GM19468 (cell line): ENCODE measurements around the gene SDR39U1.
"Not testable (repeated sequence)": the region's sequence is repeated elsewhere in the genome, so short reads cannot be mapped to it uniquely, and the experiment has no call there.

Experiments used
- ATAC-seq: cut with Tn5 transposase; IDR thresholded peaks from one replicate; pipeline ENCODE4 v1.9.1; 2021; ENCODE audit warnings: mild to moderate bottlenecking, moderate library complexity, moderate number of reproducible peaks; ENCODE audit not compliant: unreplicated experiment; ENCODE audit errors: extremely low read depth

Gene SDR39U1, protein sequence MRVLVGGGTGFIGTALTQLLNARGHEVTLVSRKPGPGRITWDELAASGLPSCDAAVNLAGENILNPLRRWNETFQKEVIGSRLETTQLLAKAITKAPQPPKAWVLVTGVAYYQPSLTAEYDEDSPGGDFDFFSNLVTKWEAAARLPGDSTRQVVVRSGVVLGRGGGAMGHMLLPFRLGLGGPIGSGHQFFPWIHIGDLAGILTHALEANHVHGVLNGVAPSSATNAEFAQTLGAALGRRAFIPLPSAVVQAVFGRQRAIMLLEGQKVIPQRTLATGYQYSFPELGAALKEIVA

DNA sequence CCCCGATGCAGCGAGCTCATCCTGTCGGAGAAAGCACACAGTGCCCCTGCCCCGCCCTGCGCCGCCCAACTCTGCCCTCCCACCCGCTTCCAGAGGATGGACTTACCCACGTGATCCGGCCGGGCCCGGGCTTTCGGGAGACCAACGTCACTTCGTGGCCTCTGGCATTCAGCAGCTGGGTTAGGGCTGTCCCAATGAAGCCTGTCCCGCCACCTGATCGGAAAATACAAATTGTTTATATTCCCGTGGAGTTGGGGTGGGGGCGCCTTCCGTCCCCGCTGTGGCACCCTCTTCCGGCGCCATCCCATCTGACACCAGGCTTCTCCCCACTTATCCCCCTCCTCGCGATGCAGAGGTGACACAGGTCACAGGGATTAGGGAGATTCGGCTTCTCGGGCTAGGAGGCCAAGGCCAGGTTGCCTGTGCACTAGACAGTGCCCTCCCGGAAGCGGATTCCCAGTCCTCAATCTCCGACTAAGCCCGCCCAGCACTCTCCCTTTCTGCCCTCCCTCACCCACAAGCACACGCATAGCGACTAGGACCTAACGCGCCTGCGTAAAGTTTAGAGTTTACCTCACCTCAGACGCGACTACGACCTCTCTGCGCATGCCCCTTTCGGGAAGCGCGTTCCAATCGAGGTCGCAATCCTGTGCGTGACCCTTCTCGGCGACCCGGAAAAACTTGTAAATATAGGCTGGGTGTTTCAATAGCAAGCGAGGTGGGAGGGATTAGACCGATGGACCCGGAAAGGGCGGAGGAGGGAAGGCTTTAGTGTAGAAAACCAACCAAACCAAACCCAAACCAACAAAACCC lies at the start of gene SDR39U1:
Gene SDR39U1, minus strand, starts transcription at position 537 of the 813 bp plus-strand sequence. Its CDS starts 7 bp downstream, at position 530.
- peak; percentile 92 for ATAC-seq

DNA sequence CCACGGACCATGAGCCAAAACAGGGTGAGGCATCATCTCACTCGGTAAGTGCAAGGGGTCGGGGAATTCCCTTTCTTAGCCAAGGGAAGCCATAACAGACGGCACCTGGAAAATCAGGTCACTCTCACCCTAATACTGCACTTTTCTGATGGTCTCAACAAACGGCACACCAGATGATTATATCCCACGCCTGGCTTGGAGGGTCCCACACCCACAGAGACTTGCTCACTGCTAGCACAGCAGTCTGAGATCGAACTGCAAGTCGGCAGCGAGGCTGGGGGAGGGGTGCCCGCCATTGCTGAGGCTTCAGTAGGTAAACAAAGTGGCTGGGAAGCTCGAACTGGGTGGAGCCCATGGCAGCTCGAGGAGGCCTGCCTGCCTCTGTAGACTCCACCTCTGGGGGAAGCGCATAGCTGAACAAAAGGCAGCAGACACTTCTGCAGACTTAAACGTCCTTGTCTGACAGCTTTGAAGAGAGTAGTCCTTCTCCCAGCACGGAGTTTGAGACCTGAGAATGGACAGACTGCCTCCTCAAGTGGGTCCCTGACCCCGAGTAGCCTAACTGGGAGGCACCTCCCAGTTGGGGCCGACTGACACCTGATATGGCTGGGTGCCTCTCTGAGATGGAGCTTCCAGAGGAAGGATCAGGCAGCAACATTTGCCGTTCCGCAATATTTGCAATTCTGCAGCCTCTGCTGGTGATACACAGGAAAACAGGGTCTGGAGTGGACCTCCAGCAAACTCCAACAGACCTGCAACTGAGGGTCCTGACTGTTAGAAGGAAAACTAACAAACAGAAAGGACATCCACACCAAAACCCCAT lies 49.2 kb upstream of the SDR39U1 start:
- not testable (repeated sequence) for ATAC-seq

DNA sequence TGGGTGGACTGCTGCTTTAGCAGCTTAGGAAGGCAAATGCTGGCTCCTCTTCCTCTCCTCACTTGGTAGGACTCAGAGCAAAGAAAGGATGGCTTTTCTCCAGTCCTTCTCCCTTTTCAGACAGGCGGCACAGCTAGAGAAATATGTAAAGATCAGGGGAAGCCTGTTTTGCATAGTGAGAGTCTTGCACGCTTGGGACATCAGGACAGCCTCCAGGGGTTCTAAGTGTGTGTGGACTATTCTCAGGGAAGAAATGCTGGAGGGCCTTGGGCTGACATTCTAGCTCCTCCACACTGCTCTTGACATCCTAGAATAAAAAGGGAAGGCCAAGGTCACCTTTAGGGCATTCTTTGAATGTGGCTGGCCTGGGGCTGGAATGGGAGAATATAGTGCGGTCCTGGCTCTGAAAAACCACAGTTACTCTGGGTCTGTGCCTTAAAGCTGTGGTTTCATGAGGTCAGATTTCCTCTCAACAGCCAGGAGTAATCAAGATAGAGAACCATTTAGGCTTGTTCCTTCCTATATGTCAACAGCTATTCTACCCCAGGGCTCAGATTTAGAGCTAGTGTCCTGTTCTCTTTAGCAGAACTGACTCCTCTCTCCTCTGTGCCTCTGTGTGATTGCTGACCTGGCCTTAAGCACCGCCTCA lies 41.2 kb upstream of the SDR39U1 start:
- no peak for ATAC-seq

DNA sequence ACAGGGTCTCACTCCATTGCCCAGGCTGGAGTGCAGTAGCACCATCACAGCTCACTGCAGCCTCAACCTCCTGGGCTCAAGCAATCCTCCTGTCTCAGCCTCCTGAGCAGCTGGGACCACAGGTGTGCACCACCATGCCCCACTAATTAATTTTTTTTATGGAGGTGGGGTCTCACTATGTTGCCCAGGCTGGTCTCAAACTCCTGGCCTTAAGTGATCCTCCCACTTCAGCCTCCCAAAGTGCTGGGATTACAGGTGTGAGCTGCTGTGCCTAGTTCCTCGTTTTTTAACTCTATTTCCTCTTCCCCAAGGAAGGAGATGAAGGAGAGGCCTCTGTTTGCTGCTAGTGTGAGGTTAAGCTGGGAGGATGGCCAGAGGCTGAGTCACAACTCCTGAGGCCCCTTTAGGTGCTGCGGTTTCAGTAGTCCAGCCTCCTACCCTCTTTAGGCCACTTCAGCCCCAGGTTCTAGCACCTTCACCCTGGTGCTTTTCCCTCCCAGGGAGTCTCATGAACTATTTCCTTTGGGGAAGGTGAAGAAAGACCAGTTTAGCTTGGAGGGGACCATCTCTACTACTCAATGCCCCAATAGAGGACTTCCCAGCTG lies 40.2 kb upstream of the SDR39U1 start:
- not testable (repeated sequence) for ATAC-seq

DNA sequence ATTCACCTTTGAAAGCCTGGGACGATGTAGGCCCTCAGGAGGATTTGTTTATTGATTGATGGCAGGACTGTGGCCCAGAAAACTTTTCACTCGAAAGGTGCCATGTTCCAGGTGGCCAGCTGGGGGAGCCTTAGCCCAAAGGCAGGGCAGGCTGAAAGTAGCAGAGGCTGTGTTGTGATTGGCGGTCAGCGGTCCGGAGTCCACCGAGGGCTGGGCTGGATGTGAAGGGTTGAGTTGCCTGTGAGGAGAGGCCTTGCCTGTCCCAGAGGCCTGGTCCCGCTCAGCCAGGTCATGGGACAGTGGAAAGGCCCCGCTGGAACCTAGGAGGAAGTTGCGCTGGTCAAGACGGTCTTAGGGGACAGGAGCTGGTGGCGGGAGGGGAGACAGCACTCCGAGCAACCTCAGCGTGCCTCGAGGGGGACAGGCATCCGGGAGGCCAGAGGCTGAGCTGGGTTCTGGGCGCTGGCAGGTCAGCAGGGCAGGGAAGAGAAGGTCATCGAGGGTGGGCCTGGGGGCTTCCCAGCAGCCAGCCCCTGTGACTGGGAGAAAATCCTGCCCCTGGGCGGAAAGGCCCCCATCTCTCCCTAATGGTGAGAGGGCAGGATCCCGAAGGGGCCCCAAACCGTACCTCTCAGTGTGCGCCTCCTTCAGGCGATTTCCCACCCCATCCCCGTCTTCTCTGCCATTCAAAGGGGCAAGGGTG lies 39.2 kb upstream of the SDR39U1 start:
- ATAC-seq, result peak; percentile 63

DNA sequence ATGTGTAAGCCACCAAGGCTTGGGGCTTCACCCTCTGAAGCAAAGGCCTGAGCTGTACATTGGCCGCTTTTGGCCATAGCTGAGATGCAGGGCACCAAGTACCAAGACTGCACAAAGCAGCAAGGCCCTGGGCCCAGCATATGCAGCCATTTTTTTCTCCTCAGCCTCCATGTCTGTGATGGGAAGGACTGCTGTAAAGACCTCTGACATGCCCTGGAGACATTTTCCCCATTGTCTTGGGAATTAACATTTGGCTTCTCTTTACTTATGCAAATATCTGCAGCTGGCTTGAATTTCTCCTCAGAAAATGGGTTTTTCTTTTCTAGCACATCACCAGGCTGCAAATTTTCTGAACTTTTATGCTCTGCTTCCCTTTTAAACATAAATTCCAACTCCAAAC lies 37.4 kb upstream of the SDR39U1 start:
- ATAC-seq, result not testable (repeated sequence)

DNA sequence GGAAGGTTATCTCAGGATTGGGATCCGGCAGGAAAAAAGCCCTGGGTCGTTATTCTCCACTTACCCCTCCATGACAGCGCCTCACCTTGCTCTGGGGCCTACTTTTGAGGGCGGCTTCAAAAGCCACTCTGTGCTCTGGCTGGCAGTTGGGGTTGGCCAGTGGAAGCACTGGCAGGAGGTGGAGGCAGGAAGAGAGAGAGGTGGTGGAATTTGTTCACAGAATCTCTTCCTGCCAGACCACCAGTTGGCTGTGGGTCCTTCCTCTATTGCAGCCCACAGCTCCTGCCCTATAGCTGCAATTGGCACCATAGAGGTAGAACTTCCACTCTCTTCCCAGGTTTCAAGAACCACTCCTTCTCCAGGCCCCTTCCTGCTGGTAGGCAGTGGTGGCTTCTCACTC lies 32.7 kb upstream of the SDR39U1 start:
- ATAC-seq, result no peak

DNA sequence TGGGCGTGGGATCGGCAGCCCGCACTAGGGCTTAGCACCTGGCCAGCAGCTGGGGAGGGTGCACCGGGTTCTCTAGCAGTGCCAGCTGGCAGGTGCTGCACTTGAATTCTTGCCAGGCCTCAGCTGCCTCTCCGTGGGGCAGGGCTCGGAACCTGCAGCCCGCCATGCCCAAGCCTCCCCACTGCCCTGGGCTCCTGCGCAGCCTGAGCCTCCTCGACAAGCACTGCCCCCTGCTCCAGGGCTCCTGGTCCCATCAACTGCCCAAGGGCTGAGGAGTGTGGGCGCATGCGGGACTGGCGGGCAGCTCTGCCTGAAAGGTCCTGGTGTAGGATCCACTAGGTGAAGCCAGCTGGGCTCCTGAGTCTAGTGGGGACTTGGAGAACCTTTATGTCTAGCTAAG lies 30.6 kb upstream of the SDR39U1 start:
- ATAC-seq, result no peak

DNA sequence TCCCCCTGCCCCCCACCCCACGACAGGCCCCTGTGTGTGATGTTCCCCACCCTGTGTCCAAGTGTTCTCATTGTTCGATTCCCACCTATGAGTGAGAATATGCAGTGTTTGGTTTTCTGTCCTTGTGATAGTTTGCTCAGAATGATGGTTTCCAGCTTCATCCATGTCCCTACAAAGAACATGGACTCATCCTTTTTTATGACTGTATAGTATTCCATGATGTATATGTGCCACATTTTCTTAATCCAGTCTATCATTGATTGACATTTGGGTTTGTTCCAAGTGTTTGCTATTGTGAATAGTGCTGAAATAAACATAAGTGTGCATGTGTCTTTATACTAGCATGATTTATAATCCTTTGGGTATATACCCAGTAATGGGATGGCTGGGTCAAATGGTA lies 27.9 kb upstream of the SDR39U1 start:
- ATAC-seq, result not testable (repeated sequence)

DNA sequence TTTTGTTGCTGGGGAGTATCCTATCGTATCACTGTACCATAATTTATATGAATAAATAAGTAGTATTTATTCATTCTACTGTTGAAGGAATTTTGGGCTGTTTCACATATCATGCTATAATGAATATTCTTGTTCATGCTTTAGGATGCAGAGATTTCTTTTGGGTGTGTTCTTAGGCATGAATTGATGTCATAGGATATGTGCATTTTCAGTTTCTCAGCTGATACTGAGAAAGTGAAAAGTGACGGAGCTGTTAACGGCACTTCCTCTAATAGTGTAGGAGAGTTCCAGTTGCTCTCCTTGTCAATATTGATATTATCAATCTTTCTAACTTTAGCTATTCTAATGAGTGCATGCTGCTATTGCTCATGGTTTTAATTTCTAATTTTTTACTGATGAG lies 23.2 kb upstream of the SDR39U1 start:
- ATAC-seq, result no peak

DNA sequence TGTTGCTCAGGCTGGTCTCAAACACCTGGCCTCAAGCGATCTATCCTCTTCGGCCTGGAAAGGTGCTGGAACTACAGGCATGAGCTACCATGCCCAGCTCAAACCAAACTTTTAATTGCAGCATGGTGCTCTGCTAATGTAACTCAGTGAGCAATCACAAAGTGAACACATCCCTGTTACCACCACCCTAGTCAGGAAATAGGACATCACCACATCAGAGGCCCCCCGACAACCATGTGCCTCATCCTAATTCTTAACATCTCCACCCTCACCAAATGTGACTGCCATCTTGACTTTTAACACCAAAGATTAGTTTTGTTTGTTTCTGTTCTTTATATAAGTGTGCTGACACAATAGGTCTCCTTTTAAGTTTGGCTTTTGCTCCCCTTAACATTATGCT lies 22.8 kb upstream of the SDR39U1 start:
- no peak for ATAC-seq

DNA sequence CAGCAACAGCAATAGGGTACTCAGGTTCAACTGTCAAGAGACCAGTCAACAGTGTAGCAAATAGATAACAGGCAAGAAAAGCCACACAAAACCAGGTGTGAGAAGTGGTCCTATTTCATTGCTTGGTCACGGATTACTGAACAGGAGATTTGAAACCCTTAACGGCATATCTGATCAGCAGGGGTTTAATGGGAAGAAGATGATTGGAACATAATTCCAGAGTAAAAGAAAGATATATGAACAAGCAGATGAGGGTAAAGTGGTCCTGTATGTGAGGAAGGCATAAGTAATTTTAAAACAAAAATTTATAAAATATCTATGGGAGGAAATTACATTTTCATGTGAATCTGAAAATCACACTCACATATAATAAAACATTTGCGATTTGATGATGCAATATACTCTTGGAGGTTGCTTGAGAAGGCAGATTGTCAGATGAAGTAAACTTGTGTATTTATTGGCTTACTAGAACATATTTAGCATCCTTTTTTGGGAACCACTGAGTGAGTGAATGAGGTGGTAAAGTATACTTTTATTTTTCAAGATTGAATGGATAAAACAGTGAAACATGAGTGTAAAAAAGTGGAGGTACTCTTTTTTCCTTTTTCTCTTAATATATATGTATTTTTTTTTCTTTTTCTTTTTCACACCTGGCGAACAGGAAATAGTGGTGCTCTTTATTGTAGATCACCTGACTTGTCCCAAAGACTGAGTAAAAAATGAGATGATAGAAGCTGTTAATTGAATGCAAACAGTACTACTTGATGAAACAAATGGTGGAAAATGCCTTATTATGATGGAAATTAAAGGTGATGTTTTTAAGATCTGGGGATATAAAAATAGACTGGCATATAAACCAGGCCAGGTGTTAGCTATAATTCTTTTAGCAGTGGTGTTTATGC lies 21.6 kb upstream of the SDR39U1 start:
- no peak for ATAC-seq

DNA sequence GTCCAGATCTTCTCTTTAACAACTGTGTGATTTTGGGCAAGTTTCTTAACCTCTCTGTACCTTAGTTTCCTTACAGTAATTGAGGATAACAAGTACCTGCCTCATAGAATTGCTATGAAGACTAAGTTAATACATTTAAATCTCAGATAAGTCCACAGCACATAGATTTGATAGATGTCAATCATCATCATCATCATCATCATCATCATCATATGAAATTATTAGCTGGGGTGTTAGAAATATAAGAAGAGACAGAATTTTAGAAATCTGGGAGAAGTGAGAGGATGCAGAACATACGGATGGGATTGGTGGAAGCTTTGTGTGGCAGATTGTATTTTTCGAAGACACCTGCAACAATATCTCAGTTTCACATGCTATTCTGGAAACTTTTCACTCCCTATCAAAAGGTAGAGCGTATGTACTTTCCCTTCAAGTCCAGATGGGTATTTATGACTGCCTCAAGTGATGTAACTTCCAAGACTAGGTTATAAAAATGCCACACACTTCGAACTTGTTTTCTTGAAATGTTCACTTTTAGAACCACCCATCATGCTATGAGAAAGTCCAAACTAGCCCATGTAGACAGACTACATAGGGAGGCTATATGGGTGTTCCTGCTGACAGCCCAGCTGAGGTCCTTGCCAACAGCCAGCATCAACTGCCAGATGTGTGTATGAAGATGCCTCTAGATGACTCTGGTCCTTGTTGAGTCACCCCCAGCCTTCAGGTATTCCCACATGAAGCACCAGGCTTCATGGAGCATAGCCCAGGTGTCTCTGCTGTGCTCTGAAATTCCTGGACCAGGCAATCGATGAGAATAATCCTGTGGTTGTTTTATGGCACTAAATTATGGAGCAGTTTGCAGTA lies 20.7 kb upstream of the SDR39U1 start:
- no peak for ATAC-seq

DNA sequence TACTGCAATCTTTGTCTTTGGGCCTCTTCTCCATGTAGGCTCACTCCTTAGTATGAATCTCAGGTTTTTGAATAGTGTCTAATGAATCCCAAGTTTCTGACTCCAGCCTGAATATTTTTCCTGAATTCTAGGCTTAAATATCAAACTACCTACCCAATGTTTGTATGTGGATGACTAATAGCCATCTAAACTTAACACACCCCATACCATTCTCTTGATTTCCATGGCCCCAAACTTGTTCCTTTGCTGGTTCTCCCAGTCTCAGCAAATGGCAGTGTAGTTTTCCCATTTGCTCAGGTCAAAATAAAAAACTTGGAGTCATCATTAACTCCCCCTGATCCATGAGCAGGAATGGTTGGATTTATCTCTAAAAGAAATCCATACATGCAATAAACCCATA lies 18.8 kb upstream of the SDR39U1 start:
- no peak for ATAC-seq

DNA sequence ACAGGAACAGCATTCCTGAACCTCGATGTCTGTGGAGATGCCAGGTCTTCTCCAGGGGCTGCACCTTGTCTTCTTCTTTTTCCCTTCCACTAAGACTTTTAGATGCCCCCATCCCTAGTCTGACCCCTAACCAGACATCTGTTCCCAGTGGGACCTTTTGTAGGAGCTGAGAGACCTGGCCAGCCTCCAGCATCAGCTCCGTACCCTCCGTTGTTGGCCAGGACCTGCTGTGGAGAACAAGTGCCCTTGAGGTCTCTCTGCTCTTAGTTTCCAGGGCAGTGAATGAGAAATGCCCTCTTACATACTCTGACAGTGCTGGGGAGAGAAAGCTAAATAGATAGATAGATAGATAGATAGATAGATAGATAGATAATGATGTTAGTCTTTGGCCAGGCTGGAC lies 16.8 kb upstream of the SDR39U1 start:
- ATAC-seq, result no peak

DNA sequence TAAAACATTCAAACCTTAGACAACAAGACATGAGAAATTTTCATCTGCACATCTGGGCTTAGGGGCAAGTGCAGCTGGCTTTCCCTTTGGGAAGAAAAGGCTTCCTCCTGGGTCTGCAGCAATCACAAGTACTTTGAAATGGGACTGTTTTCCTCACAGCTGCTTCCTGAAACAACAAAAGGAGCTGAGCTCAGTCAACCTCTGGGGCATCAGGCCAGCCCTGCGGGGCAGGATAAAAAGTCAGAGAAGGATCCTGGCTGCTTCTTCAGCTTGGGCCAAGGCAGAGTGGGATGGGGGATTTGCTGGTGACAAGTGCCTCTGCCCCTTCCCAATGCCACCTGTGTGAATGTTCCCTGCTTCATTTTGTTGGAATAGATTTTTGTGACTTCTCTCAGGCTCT lies 16.2 kb upstream of the SDR39U1 start:
- ATAC-seq, result no peak

DNA sequence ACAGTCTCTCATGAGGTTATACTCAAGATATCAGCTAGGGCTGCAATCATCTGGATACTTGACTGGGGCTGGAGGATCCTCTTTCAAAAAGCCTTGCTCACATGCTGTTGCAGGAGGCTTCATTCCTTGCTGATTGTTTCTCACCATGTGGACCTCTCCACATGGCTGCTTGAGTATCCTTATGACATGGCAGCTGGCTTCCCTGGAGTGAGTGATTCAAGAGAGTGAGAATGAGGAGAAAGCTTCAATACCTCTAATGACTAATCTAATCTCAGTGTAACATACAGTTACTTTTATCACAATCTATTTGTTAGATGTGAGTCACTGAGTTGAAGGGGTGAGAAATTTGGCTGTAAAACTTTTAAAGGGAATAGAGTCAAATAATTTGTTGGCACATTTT lies 14.4 kb upstream of the SDR39U1 start:
- ATAC-seq, result no peak
